Astrocyte (in vitro differentiated cells and primary cell): Measurements from ENCODE around the gene IL12RB1. TPM values are rescaled to one million over a fixed set of nuclear protein-coding genes. Genes with fewer than 3 reads are reported as not detected.

ENCODE experiments used
- DNase-seq: peaks from one replicate; pipeline ENCODE4 v3.0.0-alpha.2; 2010; ENCODE audit warnings: low read depth
- FAIRE-seq: peaks from 2 replicates; lab custom pipeline; 2011; peaks lifted over from hg19 to GRCh38; lab: Jason Lieb, UNC
- H2AFZ ChIP-seq: 2 replicates; pipeline ENCODE4 v1.6.0; 2012; ENCODE audit warnings: low read depth, low read length, inconsistent platforms
- H3K27ac ChIP-seq: 2 replicates; pipeline ENCODE4 v1.5.1; 2011; ENCODE audit warnings: low read depth, low read length, inconsistent platforms
- H3K27me3 ChIP-seq: 2 replicates; pipeline ENCODE4 v1.6.0; 2011; ENCODE audit warnings: low read length, inconsistent platforms; ENCODE audit not compliant: insufficient read depth
- H3K36me3 ChIP-seq: 2 replicates; pipeline ENCODE4 v1.5.1; 2011; ENCODE audit warnings: low read length, inconsistent platforms; ENCODE audit not compliant: insufficient read depth
- H3K4me1 ChIP-seq: 2 replicates; pipeline ENCODE4 v1.5.1; 2011; ENCODE audit warnings: low read length, inconsistent platforms; ENCODE audit not compliant: insufficient read depth
- H3K4me2 ChIP-seq: 2 replicates; pipeline ENCODE4 v1.6.0; 2012; ENCODE audit warnings: low read length, inconsistent platforms
- H3K4me3 ChIP-seq: 2 replicates; pipeline ENCODE4 v1.5.1; 2011; ENCODE audit warnings: low read depth, mild to moderate bottlenecking, low read length, inconsistent platforms; ENCODE audit not compliant: insufficient read depth
- H3K79me2 ChIP-seq: 2 replicates; pipeline ENCODE4 v1.6.0; 2012; ENCODE audit warnings: mild to moderate bottlenecking, low read length, inconsistent platforms; ENCODE audit not compliant: insufficient read depth
- H3K9ac ChIP-seq: 2 replicates; pipeline ENCODE4 v1.6.0; 2012; ENCODE audit warnings: mild to moderate bottlenecking, low read length, inconsistent platforms
- H3K9me3 ChIP-seq: 2 replicates; pipeline ENCODE4 v1.5.1; 2012; ENCODE audit warnings: low read depth, mild to moderate bottlenecking, low read length, inconsistent platforms; ENCODE audit not compliant: insufficient read depth
- H4K20me1 ChIP-seq: 2 replicates; pipeline ENCODE4 v1.6.0; 2012; ENCODE audit warnings: low read length, inconsistent platforms; ENCODE audit not compliant: insufficient read depth
- H3K27ac Mint-ChIP-seq: one replicate; pipeline ENCODE4 v1.8.0; 2021; ENCODE audit warnings: mild to moderate bottlenecking, mixed read lengths; ENCODE audit not compliant: unreplicated experiment
- H3K27me3 Mint-ChIP-seq: one replicate; pipeline ENCODE4 v1.8.0; 2021; ENCODE audit warnings: low read depth, mixed read lengths; ENCODE audit not compliant: unreplicated experiment
- H3K36me3 Mint-ChIP-seq: one replicate; pipeline ENCODE4 v1.8.0; 2021; ENCODE audit warnings: low read depth, mixed read lengths; ENCODE audit not compliant: unreplicated experiment
- H3K4me1 Mint-ChIP-seq: one replicate; pipeline ENCODE4 v1.8.0; 2021; ENCODE audit warnings: low read depth, mixed read lengths; ENCODE audit not compliant: unreplicated experiment
- H3K4me3 Mint-ChIP-seq: one replicate; pipeline ENCODE4 v1.8.0; 2021; ENCODE audit warnings: mild to moderate bottlenecking, moderate library complexity, mixed read lengths; ENCODE audit not compliant: unreplicated experiment
- H3K9me3 Mint-ChIP-seq: one replicate; pipeline ENCODE4 v1.8.0; 2021; ENCODE audit warnings: mild to moderate bottlenecking, mixed read lengths; ENCODE audit not compliant: unreplicated experiment
- EZH2 ChIP-seq: IDR thresholded peaks from 2 replicates; pipeline ENCODE4 v1.6.1; 2012; ENCODE audit warnings: mild to moderate bottlenecking, low read length, inconsistent platforms; ENCODE audit not compliant: insufficient read depth
- total RNA-seq: library from RNA; stranded (reverse); gene quantifications from 2 replicates; pipeline ENCODE4 v1.2.1, GENCODE V29; 2021
- TF ChIP-seq, protein P1 (sequence below): IDR thresholded peaks from 2 replicates; pipeline ENCODE4 v1.5.1; 2011; ENCODE audit warnings: low read depth, mild to moderate bottlenecking, inconsistent platforms, low read length, moderate library complexity; ENCODE audit not compliant: insufficient read depth

IL12RB1 gene
- total RNA-seq, 1 donor from 2014 or later: 0.07 TPM

- Mint-ChIP-seq H3K27me3 (peaks cover 27% of the 10 kb centered on the region), H3K36me3 (no peaks in the 10 kb centered on the region), H3K9me3 (no peaks in the 10 kb centered on the region), H3K4me3 (no peak overlapping the region), H3K27ac (no peak overlapping the region), H3K4me1 (no peaks in the 10 kb centered on the region)
- Histone ChIP-seq H3K4me2 (peak overlapping the region; percentile 80), H3K9ac (peak overlapping the region; percentile 49), H2AFZ (peak overlapping the region; percentile 72), H3K4me1 (no peaks in the 10 kb centered on the region), H3K79me2 (no peaks in the 10 kb centered on the region), H3K9me3 (peaks cover 3% of the 10 kb centered on the region), H3K27me3 (no peaks in the 10 kb centered on the region), H3K36me3 (no peaks in the 10 kb centered on the region), H3K27ac (no peak overlapping the region), H3K4me3 (no peak overlapping the region), H4K20me1 (no peaks in the 10 kb centered on the region)
- DNase-seq (peak; percentile 31), FAIRE-seq (no peak)
- no peak for TF ChIP-seq EZH2
- TF ChIP-seq, protein P1, sequence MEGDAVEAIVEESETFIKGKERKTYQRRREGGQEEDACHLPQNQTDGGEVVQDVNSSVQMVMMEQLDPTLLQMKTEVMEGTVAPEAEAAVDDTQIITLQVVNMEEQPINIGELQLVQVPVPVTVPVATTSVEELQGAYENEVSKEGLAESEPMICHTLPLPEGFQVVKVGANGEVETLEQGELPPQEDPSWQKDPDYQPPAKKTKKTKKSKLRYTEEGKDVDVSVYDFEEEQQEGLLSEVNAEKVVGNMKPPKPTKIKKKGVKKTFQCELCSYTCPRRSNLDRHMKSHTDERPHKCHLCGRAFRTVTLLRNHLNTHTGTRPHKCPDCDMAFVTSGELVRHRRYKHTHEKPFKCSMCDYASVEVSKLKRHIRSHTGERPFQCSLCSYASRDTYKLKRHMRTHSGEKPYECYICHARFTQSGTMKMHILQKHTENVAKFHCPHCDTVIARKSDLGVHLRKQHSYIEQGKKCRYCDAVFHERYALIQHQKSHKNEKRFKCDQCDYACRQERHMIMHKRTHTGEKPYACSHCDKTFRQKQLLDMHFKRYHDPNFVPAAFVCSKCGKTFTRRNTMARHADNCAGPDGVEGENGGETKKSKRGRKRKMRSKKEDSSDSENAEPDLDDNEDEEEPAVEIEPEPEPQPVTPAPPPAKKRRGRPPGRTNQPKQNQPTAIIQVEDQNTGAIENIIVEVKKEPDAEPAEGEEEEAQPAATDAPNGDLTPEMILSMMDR: peak; percentile 53
Measured at GRCh38 chr19:18058208-18059009, 28.3 kb downstream of the IL12RB1 start.

- H4K20me1 ChIP-seq: no peaks in the 10 kb centered on the region
- no peak for TF ChIP-seq EZH2
- TF ChIP-seq, protein P1: no peak
- no peak overlapping the region for H3K9ac ChIP-seq
- no peaks in the 10 kb centered on the region for H3K36me3 ChIP-seq
- H3K27ac Mint-ChIP-seq: no peak overlapping the region
- no peaks in the 10 kb centered on the region for H3K4me1 ChIP-seq
- H3K36me3 Mint-ChIP-seq: no peaks in the 10 kb centered on the region
- no peak for FAIRE-seq
- H3K4me3 ChIP-seq: no peak overlapping the region
- no peak overlapping the region for H3K4me2 ChIP-seq
- H3K9me3 Mint-ChIP-seq: no peaks in the 10 kb centered on the region
- H3K27me3 ChIP-seq: no peaks in the 10 kb centered on the region
- no peak overlapping the region for H3K4me3 Mint-ChIP-seq
- peak overlapping the region; percentile 18 for H2AFZ ChIP-seq
- no peak for DNase-seq
- H3K9me3 ChIP-seq: peaks cover 3% of the 10 kb centered on the region
- H3K4me1 Mint-ChIP-seq: no peaks in the 10 kb centered on the region
- no peaks in the 10 kb centered on the region for H3K79me2 ChIP-seq
- peaks cover 33% of the 10 kb centered on the region for H3K27me3 Mint-ChIP-seq
- H3K27ac ChIP-seq: no peak overlapping the region
Measured at GRCh38 chr19:18057557-18057956, 29.2 kb downstream of the IL12RB1 start.

DNA sequence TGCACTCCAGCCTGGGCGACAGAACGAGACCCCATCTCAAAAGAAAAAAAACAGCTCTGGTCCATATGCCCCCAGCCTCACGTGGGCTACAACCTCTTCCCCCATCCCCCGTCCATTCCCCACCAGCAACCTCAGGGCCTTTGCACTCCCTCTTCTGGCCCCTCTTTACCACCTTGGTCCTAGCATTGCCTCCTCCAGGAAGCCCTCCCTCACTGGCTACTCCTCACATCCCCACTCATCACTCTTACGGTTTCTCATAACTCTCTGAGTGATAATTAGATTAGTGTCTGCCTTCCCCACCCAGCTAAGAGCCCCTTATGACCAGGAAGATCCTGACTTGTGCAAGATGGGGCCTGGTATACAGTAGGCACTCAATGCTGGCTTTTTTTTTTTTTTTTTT, 30.8 kb downstream of the IL12RB1 start:
- H3K9me3 Mint-ChIP-seq: no peaks in the 10 kb centered on the region
- DNase-seq: no peak
- no peaks in the 10 kb centered on the region for H4K20me1 ChIP-seq
- H3K27me3 Mint-ChIP-seq: peaks cover 27% of the 10 kb centered on the region
- H3K9ac ChIP-seq: no peak overlapping the region
- H3K27ac ChIP-seq: no peak overlapping the region
- H3K4me1 Mint-ChIP-seq: no peaks in the 10 kb centered on the region
- FAIRE-seq: no peak
- H2AFZ ChIP-seq: no peak overlapping the region
- peaks cover 3% of the 10 kb centered on the region for H3K9me3 ChIP-seq
- no peaks in the 10 kb centered on the region for H3K4me1 ChIP-seq
- H3K27ac Mint-ChIP-seq: no peak overlapping the region
- TF ChIP-seq EZH2: no peak
- TF ChIP-seq, protein P1: no peak
- no peaks in the 10 kb centered on the region for H3K36me3 ChIP-seq
- H3K4me3 Mint-ChIP-seq: no peak overlapping the region
- H3K36me3 Mint-ChIP-seq: no peaks in the 10 kb centered on the region
- H3K4me3 ChIP-seq: no peak overlapping the region
- H3K79me2 ChIP-seq: no peaks in the 10 kb centered on the region
- H3K4me2 ChIP-seq: no peak overlapping the region
- peaks cover 2% of the 10 kb centered on the region for H3K27me3 ChIP-seq
